Measurements from ENCODE around the gene SSBP4.
A peak's percentile ranks its signal among the peaks of the same experiment; 100 is the strongest.

The SSBP4 gene

GRCh38 chr19:18473003-18473705 lies 54.0 kb downstream of the SSBP4 start:
- no peak for DNase-seq

- DNase-seq, result no peak
These were observed 54.5 kb downstream of the SSBP4 start for GRCh38 chr19:18473706-18474087.

GRCh38 chr19:18474366-18474887 lies 55.2 kb downstream of the SSBP4 start:
- no peak for DNase-seq

- no peak for DNase-seq
These were observed 55.8 kb downstream of the SSBP4 start for GRCh38 chr19:18475004-18475453.

- no peak for DNase-seq
These were observed 56.6 kb downstream of the SSBP4 start for GRCh38 chr19:18475762-18476331.

GRCh38 chr19:18476507-18477041 lies 57.4 kb downstream of the SSBP4 start:
- no peak for DNase-seq

GRCh38 chr19:18477042-18477779 lies 58.0 kb downstream of the SSBP4 start:
- no peak for DNase-seq

- no peak for DNase-seq
These were observed 58.8 kb downstream of the SSBP4 start for GRCh38 chr19:18477974-18478373.

- peak; percentile 28 to 52 for DNase-seq
These were observed 59.5 kb downstream of the SSBP4 start for GRCh38 chr19:18478545-18479311.

- DNase-seq, result no peak
These were observed 61.0 kb downstream of the SSBP4 start for GRCh38 chr19:18480006-18480691.

- no peak for DNase-seq
These were observed 62.5 kb downstream of the SSBP4 start for GRCh38 chr19:18481505-18482222.

GRCh38 chr19:18483119-18483890 lies 64.1 kb downstream of the SSBP4 start:
- DNase-seq, result no peak
